T-helper 1 cell treated with Interleukin-12 subunit alpha and Interleukin-12 subunit beta and Interleukin-4 antibody, amounts not matched to agents 30 μg/mL and 1 μg/mL, for 36 hours (primary cell): ENCODE data around the gene MDGA2.

Source experiments
- H3K27ac Mint-ChIP-seq: one replicate; pipeline ENCODE4 v1.8.0; 2021; ENCODE audit warnings: mild to moderate bottlenecking, mixed read lengths
- H3K27me3 Mint-ChIP-seq: one replicate; pipeline ENCODE4 v1.8.0; 2021; ENCODE audit warnings: low read depth, mixed read lengths
- H3K36me3 Mint-ChIP-seq: one replicate; pipeline ENCODE4 v1.8.0; 2021; ENCODE audit warnings: low read depth, mixed read lengths
- H3K4me1 Mint-ChIP-seq: one replicate; pipeline ENCODE4 v1.8.0; 2021; ENCODE audit warnings: low read depth, mixed read lengths
- H3K4me3 Mint-ChIP-seq: one replicate; pipeline ENCODE4 v1.8.0; 2021; ENCODE audit warnings: mild to moderate bottlenecking, moderate library complexity, mixed read lengths
- H3K9me3 Mint-ChIP-seq: one replicate; pipeline ENCODE4 v1.8.0; 2021; ENCODE audit warnings: mixed read lengths

Gene MDGA2

GRCh38 chr14:47485421-47485820 lies 190.0 kb downstream of the MDGA2 start:
- peaks cover 11% of the 10 kb centered on the region for H3K9me3 Mint-ChIP-seq
- no peaks in the 10 kb centered on the region for H3K4me1 Mint-ChIP-seq
- no peak overlapping the region for H3K4me3 Mint-ChIP-seq
- no peaks in the 10 kb centered on the region for H3K27me3 Mint-ChIP-seq
- H3K36me3 Mint-ChIP-seq = no peaks in the 10 kb centered on the region
- no peak overlapping the region for H3K27ac Mint-ChIP-seq

DNA sequence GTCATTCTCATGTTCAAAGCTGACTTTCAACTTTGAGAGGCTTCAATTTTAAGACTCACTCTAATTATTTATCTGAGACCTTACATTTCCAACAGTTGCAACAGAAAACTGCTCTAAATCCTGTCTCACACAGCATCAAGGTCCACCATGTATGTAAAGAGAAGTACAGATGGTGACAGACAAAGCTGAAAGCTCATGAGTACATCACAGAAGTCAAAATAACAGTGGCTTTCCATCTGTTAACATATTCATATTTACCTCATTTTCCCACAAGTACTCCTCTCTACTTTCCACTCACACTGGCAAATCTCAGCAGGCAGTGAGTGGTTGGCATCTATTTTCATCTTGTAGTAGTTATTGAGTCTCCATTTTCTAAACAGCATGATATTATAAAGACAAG lies 192.0 kb downstream of the MDGA2 start:
- no peak overlapping the region for H3K4me3 Mint-ChIP-seq
- no peaks in the 10 kb centered on the region for H3K4me1 Mint-ChIP-seq
- no peaks in the 10 kb centered on the region for H3K27me3 Mint-ChIP-seq
- H3K9me3 Mint-ChIP-seq = peaks cover 11% of the 10 kb centered on the region
- no peak overlapping the region for H3K27ac Mint-ChIP-seq
- no peaks in the 10 kb centered on the region for H3K36me3 Mint-ChIP-seq

DNA sequence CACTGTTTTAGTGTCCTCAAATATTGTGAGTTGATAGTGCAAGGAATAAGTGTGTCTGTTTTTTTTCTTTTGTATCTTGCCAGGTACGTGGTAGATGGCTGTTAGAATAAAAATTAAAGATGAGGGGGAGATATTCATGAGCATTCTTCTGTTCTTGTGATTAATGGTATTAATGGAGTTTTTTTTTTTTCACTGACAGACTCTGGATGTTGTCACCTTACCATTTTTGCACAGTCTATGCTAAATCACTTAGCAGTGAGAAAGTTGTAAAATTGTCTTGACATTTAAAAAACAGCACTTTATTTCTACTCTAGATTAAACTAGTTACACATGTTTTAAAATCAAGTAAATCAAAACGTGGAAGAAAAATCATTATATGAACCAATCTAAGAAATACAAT lies 204.3 kb downstream of the MDGA2 start:
- no peak overlapping the region for H3K27ac Mint-ChIP-seq
- no peaks in the 10 kb centered on the region for H3K36me3 Mint-ChIP-seq
- H3K4me3 Mint-ChIP-seq = no peak overlapping the region
- H3K9me3 Mint-ChIP-seq = peaks cover 5% of the 10 kb centered on the region
- H3K4me1 Mint-ChIP-seq = no peaks in the 10 kb centered on the region
- no peaks in the 10 kb centered on the region for H3K27me3 Mint-ChIP-seq

GRCh38 chr14:47466916-47467315 lies 208.5 kb downstream of the MDGA2 start:
- no peak overlapping the region for H3K27ac Mint-ChIP-seq
- H3K27me3 Mint-ChIP-seq = no peaks in the 10 kb centered on the region
- H3K4me3 Mint-ChIP-seq = no peak overlapping the region
- H3K9me3 Mint-ChIP-seq = peaks cover 10% of the 10 kb centered on the region
- H3K36me3 Mint-ChIP-seq = no peaks in the 10 kb centered on the region
- H3K4me1 Mint-ChIP-seq = no peaks in the 10 kb centered on the region

DNA sequence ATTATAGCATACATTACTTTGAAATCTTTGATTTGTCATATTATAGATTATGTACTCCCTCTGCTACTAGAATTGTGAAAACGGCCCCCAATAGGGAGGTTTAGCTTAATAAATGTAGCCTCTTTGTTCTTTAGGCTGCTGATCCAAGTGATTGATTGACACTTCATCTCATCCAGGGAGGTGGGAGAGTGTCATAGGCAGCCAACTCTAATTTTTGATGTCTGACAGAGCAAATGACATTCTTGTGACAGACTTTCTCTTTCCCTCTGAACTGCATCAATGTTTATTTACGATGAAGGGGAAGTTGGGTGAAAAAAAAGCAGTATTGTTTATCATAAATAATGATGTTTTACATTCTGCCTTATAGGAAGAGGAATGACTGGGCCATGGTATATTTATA lies 221.4 kb downstream of the MDGA2 start:
- H3K4me1 Mint-ChIP-seq = no peaks in the 10 kb centered on the region
- H3K27me3 Mint-ChIP-seq = no peaks in the 10 kb centered on the region
- no peak overlapping the region for H3K27ac Mint-ChIP-seq
- H3K9me3 Mint-ChIP-seq = no peaks in the 10 kb centered on the region
- H3K36me3 Mint-ChIP-seq = no peaks in the 10 kb centered on the region
- no peak overlapping the region for H3K4me3 Mint-ChIP-seq

DNA sequence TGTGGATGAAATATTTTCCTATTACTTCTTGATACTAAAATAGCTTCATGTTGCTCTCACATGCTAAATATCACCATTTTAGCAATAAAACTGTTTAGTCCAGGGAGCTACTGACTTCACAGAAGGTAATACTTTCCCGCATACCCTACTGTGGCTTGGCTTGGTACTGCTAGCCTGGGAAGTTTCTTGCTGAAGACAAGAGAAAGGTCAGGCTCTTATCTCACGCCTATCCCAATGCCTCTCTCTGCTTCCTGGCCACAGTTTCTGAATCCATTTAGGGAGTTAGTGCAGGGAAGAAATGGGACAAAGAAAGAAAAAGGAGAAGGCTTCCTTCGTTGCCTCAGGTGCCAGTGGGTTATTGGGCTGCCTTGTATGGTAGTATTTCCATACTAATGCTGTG lies 228.3 kb downstream of the MDGA2 start:
- Mint-ChIP-seq H3K4me1 (no peaks in the 10 kb centered on the region), H3K27me3 (no peaks in the 10 kb centered on the region), H3K27ac (no peak overlapping the region), H3K9me3 (peaks cover 6% of the 10 kb centered on the region), H3K36me3 (no peaks in the 10 kb centered on the region), H3K4me3 (no peak overlapping the region)

DNA sequence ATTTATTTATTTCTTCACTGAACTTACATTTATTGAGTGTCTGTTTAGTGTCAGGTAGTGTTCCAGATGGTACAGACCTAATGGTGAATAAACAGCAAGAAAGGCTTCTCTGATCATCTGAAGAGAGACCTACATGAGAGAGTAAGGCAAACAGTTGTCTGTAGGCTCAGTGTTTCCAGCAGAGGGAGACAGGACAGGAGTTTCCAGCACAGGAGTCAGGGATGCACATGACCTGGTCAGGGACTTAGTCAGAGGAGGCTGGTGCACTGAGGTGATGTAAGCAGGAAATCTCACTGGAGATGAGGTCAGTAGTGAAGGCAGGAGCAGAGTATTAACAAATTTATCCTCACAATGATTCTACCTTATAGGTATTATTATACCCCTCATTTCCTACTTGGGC lies 233.2 kb downstream of the MDGA2 start:
- Mint-ChIP-seq H3K9me3 (peaks cover 6% of the 10 kb centered on the region), H3K4me3 (no peak overlapping the region), H3K4me1 (no peaks in the 10 kb centered on the region), H3K36me3 (no peaks in the 10 kb centered on the region), H3K27ac (no peak overlapping the region), H3K27me3 (no peaks in the 10 kb centered on the region)

- H3K4me1 Mint-ChIP-seq = no peaks in the 10 kb centered on the region
- H3K27ac Mint-ChIP-seq = no peak overlapping the region
- H3K36me3 Mint-ChIP-seq = no peaks in the 10 kb centered on the region
- H3K27me3 Mint-ChIP-seq = no peaks in the 10 kb centered on the region
- no peak overlapping the region for H3K4me3 Mint-ChIP-seq
- H3K9me3 Mint-ChIP-seq = peaks cover 5% of the 10 kb centered on the region
Measured at GRCh38 chr14:47439953-47440352, 235.5 kb downstream of the MDGA2 start.

DNA sequence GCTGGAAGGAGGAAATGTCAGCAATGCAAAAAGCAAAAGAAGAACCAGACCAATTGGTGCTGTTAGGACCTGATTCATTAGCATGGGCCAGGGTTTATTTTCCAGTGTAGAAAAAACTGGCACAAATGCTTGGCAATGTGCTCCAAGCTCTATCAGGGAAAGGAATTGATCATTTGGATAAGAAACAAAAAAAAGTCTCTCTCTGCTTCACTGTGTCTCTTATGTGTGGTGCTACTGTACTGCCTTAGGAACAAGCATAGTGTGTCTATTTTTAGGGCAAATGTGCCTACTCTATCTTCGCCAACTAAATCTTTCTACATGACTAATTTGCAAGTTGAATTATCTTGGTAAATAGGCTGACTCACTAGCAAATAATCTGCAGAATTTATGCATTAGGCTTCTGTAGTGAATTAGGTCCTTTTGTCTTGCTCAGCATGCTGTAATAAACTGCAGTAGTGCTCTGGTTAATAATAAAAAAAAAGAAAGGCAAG lies 236.7 kb downstream of the MDGA2 start:
- no peak overlapping the region for H3K4me3 Mint-ChIP-seq
- H3K27ac Mint-ChIP-seq = no peak overlapping the region
- no peaks in the 10 kb centered on the region for H3K27me3 Mint-ChIP-seq
- H3K9me3 Mint-ChIP-seq = no peaks in the 10 kb centered on the region
- H3K4me1 Mint-ChIP-seq = no peaks in the 10 kb centered on the region
- no peaks in the 10 kb centered on the region for H3K36me3 Mint-ChIP-seq

- H3K4me3 Mint-ChIP-seq = no peak overlapping the region
Measured at GRCh38 chr14:47435331-47435965, 240.0 kb downstream of the MDGA2 start.

GRCh38 chr14:47427629-47428028 lies 247.8 kb downstream of the MDGA2 start:
- H3K4me3 Mint-ChIP-seq = no peak overlapping the region
- H3K27ac Mint-ChIP-seq = no peak overlapping the region
- no peaks in the 10 kb centered on the region for H3K27me3 Mint-ChIP-seq
- no peaks in the 10 kb centered on the region for H3K36me3 Mint-ChIP-seq
- H3K9me3 Mint-ChIP-seq = no peaks in the 10 kb centered on the region
- H3K4me1 Mint-ChIP-seq = no peaks in the 10 kb centered on the region

More at GRCh38 chr14:47435331-47435965, 240.0 kb downstream of the MDGA2 start:
- Mint-ChIP-seq H3K36me3 (no peaks in the 10 kb centered on the region), H3K9me3 (no peaks in the 10 kb centered on the region), H3K4me1 (no peaks in the 10 kb centered on the region), H3K27ac (no peak overlapping the region), H3K27me3 (no peaks in the 10 kb centered on the region)

DNA sequence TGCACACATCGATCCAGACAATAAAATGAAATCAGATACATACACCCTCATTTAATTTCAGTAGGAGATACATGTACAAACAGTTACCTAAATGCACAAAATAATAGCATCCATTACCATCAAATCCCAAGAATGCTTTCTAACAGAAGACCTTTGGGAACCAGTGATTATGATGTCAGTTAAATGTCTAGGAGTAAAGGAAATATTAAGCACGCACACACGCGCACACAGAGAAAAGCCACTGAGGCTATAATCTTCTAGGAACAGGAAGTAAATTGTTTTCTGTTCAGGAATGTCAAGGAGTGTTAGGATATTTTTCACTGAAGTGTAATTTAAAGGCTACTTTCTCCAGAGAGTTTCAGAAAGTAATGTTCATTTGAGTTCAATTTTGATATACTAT lies 250.1 kb downstream of the MDGA2 start:
- H3K36me3 Mint-ChIP-seq = no peaks in the 10 kb centered on the region
- no peaks in the 10 kb centered on the region for H3K4me1 Mint-ChIP-seq
- no peak overlapping the region for H3K27ac Mint-ChIP-seq
- H3K27me3 Mint-ChIP-seq = no peaks in the 10 kb centered on the region
- H3K4me3 Mint-ChIP-seq = no peak overlapping the region
- H3K9me3 Mint-ChIP-seq = no peaks in the 10 kb centered on the region

DNA sequence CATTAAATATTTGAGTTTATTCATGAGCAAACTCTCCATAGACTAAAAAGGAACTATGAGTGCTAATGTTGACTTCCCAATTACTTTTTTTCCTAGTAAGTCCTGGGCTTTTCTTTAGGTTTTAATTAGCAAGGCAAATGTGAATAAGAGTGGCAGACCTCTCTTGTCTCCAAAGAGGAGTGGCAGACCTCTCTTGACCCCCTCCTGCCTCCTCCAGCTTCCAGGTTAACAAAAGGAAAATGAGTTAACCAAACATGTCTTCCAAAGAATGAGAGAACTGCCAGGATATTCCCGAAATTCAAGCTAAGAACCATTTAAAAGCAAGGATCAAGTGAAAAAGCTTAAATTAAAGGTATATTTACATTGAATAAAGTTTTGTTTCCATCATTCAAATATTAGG lies 253.2 kb downstream of the MDGA2 start:
- no peak overlapping the region for H3K27ac Mint-ChIP-seq
- H3K27me3 Mint-ChIP-seq = no peaks in the 10 kb centered on the region
- H3K36me3 Mint-ChIP-seq = no peaks in the 10 kb centered on the region
- H3K9me3 Mint-ChIP-seq = peaks cover 5% of the 10 kb centered on the region
- H3K4me1 Mint-ChIP-seq = no peaks in the 10 kb centered on the region
- H3K4me3 Mint-ChIP-seq = no peak overlapping the region

DNA sequence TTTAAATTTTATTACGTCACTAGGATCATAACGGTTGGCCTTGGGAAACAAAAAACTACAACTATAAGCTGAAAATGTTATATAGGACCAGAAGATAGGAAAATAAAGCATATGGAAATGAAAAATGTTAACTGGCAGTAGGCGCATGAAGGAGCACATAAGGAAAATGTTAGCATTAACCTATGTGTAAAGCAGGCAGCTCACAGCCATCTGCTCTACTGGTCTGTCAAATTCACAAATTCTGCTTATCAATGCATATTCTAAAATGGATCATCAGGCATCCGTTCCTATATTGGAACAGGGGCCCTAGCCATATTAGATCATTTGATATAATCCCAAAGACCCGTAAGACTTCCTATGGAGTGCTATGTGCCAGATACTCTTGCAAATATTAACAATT lies 263.9 kb downstream of the MDGA2 start:
- no peaks in the 10 kb centered on the region for H3K36me3 Mint-ChIP-seq
- H3K4me1 Mint-ChIP-seq = no peaks in the 10 kb centered on the region
- no peak overlapping the region for H3K4me3 Mint-ChIP-seq
- no peak overlapping the region for H3K27ac Mint-ChIP-seq
- H3K27me3 Mint-ChIP-seq = no peaks in the 10 kb centered on the region
- peaks cover 6% of the 10 kb centered on the region for H3K9me3 Mint-ChIP-seq

GRCh38 chr14:47392326-47392725 lies 283.1 kb downstream of the MDGA2 start:
- no peaks in the 10 kb centered on the region for H3K9me3 Mint-ChIP-seq
- no peaks in the 10 kb centered on the region for H3K36me3 Mint-ChIP-seq
- H3K4me3 Mint-ChIP-seq = no peak overlapping the region
- H3K4me1 Mint-ChIP-seq = no peaks in the 10 kb centered on the region
- H3K27me3 Mint-ChIP-seq = no peaks in the 10 kb centered on the region
- no peak overlapping the region for H3K27ac Mint-ChIP-seq
